LNCaP clone FGC (cell line): ENCODE data around the gene SLC24A4.
A peak's percentile ranks its signal among the peaks of the same experiment; 100 is the strongest.

Experiments used
- DNase-seq: peaks from one replicate; pipeline ENCODE4 v3.0.0-alpha.2; 2011; ENCODE audit warnings: low read depth
- H3K4me3 ChIP-seq: 2 replicates; pipeline ENCODE4 v1.5.1; 2011; ENCODE audit warnings: mild to moderate bottlenecking, low read depth, low read length, control low read depth
- TF ChIP-seq, protein P1 (sequence below): IDR thresholded peaks from 2 replicates; pipeline ENCODE4 v1.5.1; 2012; ENCODE audit warnings: mild to moderate bottlenecking; ENCODE audit not compliant: control insufficient read depth, insufficient read depth; ENCODE audit errors: extremely low read depth

Gene SLC24A4

DNA sequence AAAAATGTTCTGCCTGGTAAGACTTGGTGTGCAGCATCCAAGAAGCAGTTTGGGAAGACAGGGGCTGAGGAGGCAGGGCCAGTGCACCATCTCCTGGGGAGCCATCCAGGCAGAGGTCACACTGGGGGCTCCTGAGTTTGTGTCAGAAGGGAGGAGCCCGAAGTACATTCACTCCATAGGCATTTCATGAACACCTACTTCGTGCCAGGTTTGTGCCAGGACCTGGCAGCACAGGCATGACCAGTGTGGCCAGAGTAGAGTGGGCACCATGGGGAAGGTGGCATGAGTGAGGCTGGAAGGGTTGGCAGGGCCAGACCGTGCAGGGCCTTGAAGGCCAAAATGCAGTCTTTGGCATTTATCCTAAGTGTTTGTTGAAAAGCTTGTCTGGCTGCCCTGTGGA lies 104.1 kb downstream of the SLC24A4 start:
- TF ChIP-seq, protein P1, sequence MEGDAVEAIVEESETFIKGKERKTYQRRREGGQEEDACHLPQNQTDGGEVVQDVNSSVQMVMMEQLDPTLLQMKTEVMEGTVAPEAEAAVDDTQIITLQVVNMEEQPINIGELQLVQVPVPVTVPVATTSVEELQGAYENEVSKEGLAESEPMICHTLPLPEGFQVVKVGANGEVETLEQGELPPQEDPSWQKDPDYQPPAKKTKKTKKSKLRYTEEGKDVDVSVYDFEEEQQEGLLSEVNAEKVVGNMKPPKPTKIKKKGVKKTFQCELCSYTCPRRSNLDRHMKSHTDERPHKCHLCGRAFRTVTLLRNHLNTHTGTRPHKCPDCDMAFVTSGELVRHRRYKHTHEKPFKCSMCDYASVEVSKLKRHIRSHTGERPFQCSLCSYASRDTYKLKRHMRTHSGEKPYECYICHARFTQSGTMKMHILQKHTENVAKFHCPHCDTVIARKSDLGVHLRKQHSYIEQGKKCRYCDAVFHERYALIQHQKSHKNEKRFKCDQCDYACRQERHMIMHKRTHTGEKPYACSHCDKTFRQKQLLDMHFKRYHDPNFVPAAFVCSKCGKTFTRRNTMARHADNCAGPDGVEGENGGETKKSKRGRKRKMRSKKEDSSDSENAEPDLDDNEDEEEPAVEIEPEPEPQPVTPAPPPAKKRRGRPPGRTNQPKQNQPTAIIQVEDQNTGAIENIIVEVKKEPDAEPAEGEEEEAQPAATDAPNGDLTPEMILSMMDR: no peak
- H3K4me3 ChIP-seq: no peak overlapping the region
- peak; percentile 3 for DNase-seq

DNA sequence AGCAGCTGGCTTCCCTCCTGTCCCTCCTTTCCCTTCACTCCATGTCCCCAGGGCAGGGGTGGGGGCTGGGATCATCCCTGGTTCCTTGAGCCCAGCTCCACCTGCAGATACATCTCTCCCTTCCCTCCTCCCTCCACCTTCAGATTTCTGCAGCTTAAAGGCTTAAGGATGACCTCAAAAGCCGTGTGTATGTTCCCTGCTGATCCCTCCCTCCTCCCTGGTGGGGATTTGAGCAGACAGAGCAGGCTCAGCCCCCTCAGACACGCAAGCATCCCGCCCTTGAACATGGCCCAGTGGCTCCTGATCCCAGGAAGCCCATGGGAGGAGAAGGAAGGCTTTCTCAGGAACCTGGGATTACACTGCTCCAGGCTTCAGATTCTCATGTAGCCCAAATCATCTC lies 107.7 kb downstream of the SLC24A4 start:
- H3K4me3 ChIP-seq: no peak overlapping the region
- TF ChIP-seq, protein P1: no peak
- DNase-seq: no peak

DNA sequence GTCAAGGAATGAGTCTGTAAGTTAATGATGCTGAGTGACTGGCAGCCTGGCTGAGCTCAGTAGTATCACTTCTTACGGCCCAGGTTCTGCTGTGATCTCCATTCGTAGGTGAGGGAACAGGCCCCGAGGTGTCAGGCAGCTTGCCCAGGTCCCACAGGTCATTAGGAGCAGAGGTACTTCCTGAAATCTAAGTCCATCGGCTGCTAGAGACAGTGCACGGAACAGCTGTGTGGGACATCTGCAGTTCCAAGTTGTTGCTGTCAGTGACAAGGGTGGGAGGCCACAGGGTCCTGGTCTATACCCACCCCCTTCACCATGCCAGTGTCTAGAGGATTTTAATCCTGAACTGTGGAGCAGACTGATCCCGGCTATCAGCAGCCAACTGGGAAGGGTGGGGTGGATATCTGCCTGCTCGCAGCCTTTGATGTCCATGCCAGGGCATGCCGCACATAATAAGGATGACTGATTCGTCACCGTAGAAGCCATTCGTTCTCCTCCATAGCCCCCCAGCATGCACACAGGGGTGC lies 108.3 kb downstream of the SLC24A4 start:
- no peak for DNase-seq
- no peak overlapping the region for H3K4me3 ChIP-seq
- TF ChIP-seq, protein P1: no peak

DNA sequence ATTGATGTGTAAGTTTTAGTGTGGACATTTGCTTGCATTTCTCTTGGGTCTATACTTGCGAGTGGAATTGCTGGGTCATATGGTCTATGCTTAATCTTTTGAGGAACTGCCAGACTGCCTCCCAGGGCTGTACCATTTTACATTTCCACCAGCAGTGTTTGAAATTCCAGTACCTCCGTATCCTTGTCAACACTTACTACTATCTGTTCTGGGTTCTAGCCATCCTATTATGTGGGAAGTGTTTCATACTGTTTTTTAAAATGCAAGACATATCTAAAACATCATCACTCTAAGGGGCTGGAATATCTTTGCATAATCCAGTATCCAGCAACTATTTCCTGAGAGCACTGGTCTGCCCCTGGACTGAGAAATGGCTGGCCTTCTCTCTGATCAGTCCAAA lies 110.4 kb downstream of the SLC24A4 start:
- H3K4me3 ChIP-seq: no peak overlapping the region
- no peak for DNase-seq
- TF ChIP-seq, protein P1: no peak

DNA sequence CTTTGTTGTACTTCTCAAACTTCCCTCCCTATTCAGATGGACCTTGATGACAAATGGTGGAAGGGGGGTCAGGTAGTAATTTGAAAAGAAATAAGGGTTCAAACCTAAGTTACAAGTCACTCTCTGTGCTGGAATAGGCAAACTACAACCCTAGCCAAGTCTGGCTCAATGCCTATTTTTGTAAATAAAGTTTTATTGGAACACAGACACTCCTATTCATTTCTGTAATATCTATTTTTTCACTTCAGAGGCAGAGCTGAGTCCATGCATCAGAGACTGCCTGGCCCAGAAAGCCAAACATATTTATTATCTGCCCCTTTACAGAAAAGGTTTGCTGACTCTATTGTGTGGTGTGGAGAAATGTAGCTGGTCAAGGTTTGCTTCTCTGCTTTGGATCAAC lies 112.2 kb downstream of the SLC24A4 start:
- H3K4me3 ChIP-seq: no peak overlapping the region
- TF ChIP-seq, protein P1: no peak
- no peak for DNase-seq

DNA sequence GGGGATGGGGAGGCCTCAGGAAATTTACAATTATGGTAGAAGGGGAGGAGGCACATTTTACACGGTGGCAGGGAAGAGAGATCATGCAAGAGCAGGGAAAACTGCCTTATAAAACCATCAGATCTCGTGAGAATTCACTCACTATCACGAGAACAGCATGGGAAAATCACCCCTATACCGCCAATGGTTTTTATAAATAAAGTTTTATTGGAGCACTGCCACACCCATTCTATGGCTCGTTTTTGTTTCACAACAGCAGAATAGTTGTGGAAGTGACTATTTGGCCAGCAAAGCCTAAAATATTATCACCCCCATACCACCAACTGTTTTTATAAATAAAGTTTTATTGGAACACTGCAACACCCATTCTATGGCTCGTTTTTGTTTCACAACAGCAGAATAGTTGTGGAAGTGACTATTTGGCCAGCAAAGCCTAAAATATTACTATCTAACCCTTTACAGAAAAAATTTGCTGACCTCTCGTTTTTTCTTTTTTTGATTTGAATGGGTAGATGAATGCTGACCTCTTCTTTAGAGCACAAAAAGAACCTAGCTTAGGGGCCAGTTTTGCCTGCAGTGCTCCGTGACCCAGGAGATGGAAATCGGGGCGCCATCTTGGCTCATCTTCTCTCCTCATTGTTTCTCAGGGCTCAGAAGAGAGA lies 113.3 kb downstream of the SLC24A4 start:
- TF ChIP-seq, protein P1: no peak
- H3K4me3 ChIP-seq: no peak overlapping the region
- no peak for DNase-seq

DNA sequence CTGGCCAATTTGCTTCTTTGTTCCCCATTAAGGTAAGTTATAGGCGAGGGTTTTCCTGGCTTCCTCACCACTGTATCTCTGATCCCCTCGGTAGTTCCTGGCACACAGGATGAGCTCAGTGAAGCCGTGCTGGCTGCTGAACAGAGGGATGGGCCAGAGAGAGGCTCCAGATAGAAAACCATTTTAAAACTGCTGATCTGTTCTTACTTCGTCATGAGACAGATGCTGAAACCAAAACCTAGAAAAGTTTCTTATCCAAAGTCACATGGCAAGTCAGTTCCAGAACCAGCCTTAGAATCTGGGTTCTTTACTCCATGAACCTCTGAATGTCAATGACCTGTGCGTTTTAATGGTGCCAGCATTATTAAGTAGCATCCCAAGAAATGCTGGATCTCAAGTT lies 114.3 kb downstream of the SLC24A4 start:
- no peak for DNase-seq
- no peak overlapping the region for H3K4me3 ChIP-seq
- TF ChIP-seq, protein P1: no peak
